Neural cell (in vitro differentiated cells): ENCODE data around the gene GNAI1.

ENCODE experiments used
- CTCF ChIP-seq: fragments of 450-650 bp; IDR thresholded peaks from 2 replicates; pipeline ENCODE4 v1.5.1; 2014; ENCODE audit warnings: antibody characterized with exemption, mild to moderate bottlenecking, moderate library complexity; ENCODE audit not compliant: poor library complexity, severe bottlenecking
- EP300 ChIP-seq: fragments of 450-650 bp; conservative IDR thresholded peaks from 2 replicates; pipeline ENCODE4 v1.6.1; 2014; ENCODE audit warnings: antibody characterized with exemption, mild to moderate bottlenecking, moderate library complexity; ENCODE audit not compliant: poor library complexity, severe bottlenecking
- EZH2 ChIP-seq: fragments of 200-600, 300-800 bp; shearing (Covaris generic), sonication (generic); IDR thresholded peaks from 2 replicates; pipeline ENCODE4 v1.6.1; 2014; ENCODE audit warnings: antibody characterized with exemption, low read length, borderline replicate concordance, mild to moderate bottlenecking; ENCODE audit not compliant: insufficient read depth, poor library complexity, severe bottlenecking

DNA sequence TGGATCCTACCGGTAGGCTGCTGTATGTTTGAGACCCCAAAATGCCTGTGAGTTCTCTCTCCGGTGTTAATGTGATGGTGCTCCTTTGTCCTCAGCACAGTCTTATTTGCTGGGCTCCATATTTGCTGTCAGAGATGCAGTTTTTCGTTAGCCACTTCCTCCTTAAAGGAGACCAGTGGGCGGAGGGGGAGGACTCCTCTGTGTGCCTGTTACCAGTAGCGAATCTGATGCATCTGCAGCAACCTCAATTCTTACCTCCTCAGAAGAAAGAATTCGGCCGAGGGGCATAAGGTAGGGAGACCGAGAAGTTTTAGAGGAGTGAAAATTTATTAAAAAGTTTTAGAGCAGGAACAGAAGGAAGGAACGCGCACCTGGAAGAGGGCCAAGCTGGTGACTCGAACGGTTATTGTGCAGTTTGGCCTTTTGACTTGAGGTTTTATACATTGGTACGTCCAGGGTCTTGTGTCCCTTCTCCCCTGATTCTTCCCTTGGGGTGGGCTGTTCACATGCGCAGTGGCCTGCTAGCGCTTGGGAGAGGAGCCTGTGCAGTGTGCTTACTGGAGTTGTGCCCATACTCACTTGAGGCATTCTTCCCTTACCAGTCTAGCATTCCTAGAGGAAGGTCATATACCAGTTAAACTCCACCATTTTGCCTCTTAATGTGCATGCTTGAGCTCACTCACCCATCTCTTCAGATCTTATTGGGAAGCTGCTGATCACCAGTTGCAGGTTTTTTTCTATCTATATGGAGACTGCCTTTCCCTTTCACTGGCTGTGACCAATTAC lies 49.5 kb downstream of the GNAI1 start:
- TF ChIP-seq CTCF (no peak), EZH2 (no peak), EP300 (no peak)
